GM15510 (cell line): ENCODE measurements around the gene ATP6V1B1.

Experiments used
- POLR2A ChIP-seq: IDR thresholded peaks from 3 replicates; pipeline ENCODE4 v1.6.1; 2011; ENCODE audit warnings: borderline replicate concordance; ENCODE audit not compliant: insufficient read length; ENCODE audit errors: extremely low read depth

ATP6V1B1 gene

GRCh38 chr2:70906439-70907005, 29.2 kb upstream of the ATP6V1B1 start:
- no peak for TF ChIP-seq POLR2A

GRCh38 chr2:70907130-70908057, 28.3 kb upstream of the ATP6V1B1 start:
- TF ChIP-seq POLR2A = no peak

GRCh38 chr2:70916291-70916690, 19.4 kb upstream of the ATP6V1B1 start:
- TF ChIP-seq POLR2A = no peak

GRCh38 chr2:70918016-70918415, 17.7 kb upstream of the ATP6V1B1 start:
- TF ChIP-seq POLR2A = no peak

GRCh38 chr2:70919672-70920366, 15.9 kb upstream of the ATP6V1B1 start:
- TF ChIP-seq POLR2A = no peak

GRCh38 chr2:70920367-70920715, 15.4 kb upstream of the ATP6V1B1 start:
- TF ChIP-seq POLR2A = no peak

GRCh38 chr2:70921031-70921430, 14.7 kb upstream of the ATP6V1B1 start:
- TF ChIP-seq POLR2A = no peak

- TF ChIP-seq POLR2A = no peak
Observed at GRCh38 chr2:70921839-70922234, 13.9 kb upstream of the ATP6V1B1 start.

GRCh38 chr2:70922235-70923234, 13.2 kb upstream of the ATP6V1B1 start:
- no peak for TF ChIP-seq POLR2A

GRCh38 chr2:70923378-70924015, 12.2 kb upstream of the ATP6V1B1 start:
- no peak for TF ChIP-seq POLR2A

- TF ChIP-seq POLR2A = no peak
Observed at GRCh38 chr2:70926042-70926441, 9.7 kb upstream of the ATP6V1B1 start.

GRCh38 chr2:70927138-70927537, 8.6 kb upstream of the ATP6V1B1 start:
- no peak for TF ChIP-seq POLR2A

GRCh38 chr2:70927641-70928040, 8.1 kb upstream of the ATP6V1B1 start:
- no peak for TF ChIP-seq POLR2A

- no peak for TF ChIP-seq POLR2A
Observed at GRCh38 chr2:70928366-70928765, 7.3 kb upstream of the ATP6V1B1 start.
